ENCODE measurements around the gene SMIM33.
"Not testable (repeated sequence)": the region's sequence is repeated elsewhere in the genome, so short reads cannot be mapped to it uniquely, and the experiment has no call there.

Gene SMIM33

GRCh38 chr5:139486201-139486600, 15.4 kb downstream of the SMIM33 start:
- DNase-seq = no peak

GRCh38 chr5:139488260-139488659, 17.5 kb downstream of the SMIM33 start:
- no peak for DNase-seq

- no peak for DNase-seq
Measured at GRCh38 chr5:139492700-139493192, 21.9 kb downstream of the SMIM33 start.

- no peak for DNase-seq
Measured at GRCh38 chr5:139494256-139494655, 23.5 kb downstream of the SMIM33 start.

- DNase-seq = no peak
Measured at GRCh38 chr5:139494832-139495231, 24.0 kb downstream of the SMIM33 start.

GRCh38 chr5:139495638-139496435, 25.0 kb downstream of the SMIM33 start:
- no peak for DNase-seq

GRCh38 chr5:139501381-139501780, 30.6 kb downstream of the SMIM33 start:
- DNase-seq = no peak

- not testable (repeated sequence) for DNase-seq
Measured at GRCh38 chr5:139503036-139503817, 32.4 kb downstream of the SMIM33 start.

- not testable (repeated sequence) for DNase-seq
Measured at GRCh38 chr5:139503879-139504278, 33.1 kb downstream of the SMIM33 start.

GRCh38 chr5:139504722-139505121, 33.9 kb downstream of the SMIM33 start:
- DNase-seq = not testable (repeated sequence)

- no peak for DNase-seq
Measured at GRCh38 chr5:139512786-139513390, 42.1 kb downstream of the SMIM33 start.

GRCh38 chr5:139513434-139513833, 42.6 kb downstream of the SMIM33 start:
- peak; percentile 54 for DNase-seq

GRCh38 chr5:139513852-139514485, 43.2 kb downstream of the SMIM33 start:
- no peak for DNase-seq

- no peak for DNase-seq
Measured at GRCh38 chr5:139514486-139514856, 43.7 kb downstream of the SMIM33 start.

GRCh38 chr5:139517683-139518564, 47.1 kb downstream of the SMIM33 start:
- DNase-seq = peak; percentile 66

All from amniotic stem cell (primary cell).